Stomach (tissue), 4 donors: ENCODE measurements around the gene POMT2.

Experiments
- EP300 ChIP-seq: sonication (generic); formaldehyde crosslinking; IDR thresholded peaks from one replicate; pipeline ENCODE4 v1.6.1; 2017; ENCODE audit warnings: antibody characterized with exemption
- TF ChIP-seq, protein P1 (sequence below), 7 experiments: fragments of 450-650 bp in 4 of 7; fragments of 200-600 bp in 3 of 7; sonication (generic) in 3 of 7; IDR thresholded peaks; one replicate each; pipeline ENCODE4 v1.5.1; 2016 to 2019; ENCODE audit warnings: antibody characterized with exemption in 7 of 7, control low read depth in 2 of 7, mild to moderate bottlenecking in 1 of 7

DNA sequence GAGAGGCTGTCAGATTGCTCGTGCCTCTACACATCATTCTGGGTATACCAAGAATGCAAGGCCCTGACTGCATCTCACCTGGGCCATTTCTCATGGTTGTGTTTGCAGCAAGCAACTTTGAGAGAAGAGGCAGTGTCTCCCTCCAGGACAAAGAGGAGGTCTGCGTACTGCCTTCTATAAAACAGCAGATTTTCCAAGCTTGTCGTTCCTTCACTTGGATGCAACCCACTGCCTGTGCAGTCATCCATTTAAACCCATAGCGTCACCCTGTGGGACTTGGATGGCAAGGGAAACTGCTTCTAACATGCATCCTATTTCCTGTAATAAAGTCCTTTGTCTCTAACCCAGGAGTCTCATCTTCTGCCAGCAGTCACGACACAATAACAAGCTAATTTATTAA is 1.3 kb downstream of the POMT2 start:
- TF ChIP-seq, protein P1, sequence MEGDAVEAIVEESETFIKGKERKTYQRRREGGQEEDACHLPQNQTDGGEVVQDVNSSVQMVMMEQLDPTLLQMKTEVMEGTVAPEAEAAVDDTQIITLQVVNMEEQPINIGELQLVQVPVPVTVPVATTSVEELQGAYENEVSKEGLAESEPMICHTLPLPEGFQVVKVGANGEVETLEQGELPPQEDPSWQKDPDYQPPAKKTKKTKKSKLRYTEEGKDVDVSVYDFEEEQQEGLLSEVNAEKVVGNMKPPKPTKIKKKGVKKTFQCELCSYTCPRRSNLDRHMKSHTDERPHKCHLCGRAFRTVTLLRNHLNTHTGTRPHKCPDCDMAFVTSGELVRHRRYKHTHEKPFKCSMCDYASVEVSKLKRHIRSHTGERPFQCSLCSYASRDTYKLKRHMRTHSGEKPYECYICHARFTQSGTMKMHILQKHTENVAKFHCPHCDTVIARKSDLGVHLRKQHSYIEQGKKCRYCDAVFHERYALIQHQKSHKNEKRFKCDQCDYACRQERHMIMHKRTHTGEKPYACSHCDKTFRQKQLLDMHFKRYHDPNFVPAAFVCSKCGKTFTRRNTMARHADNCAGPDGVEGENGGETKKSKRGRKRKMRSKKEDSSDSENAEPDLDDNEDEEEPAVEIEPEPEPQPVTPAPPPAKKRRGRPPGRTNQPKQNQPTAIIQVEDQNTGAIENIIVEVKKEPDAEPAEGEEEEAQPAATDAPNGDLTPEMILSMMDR (IDR thresholded peaks at IDR 0.05) = no peak
- TF ChIP-seq EP300 = no peak
